Erythroblast (primary cell): ENCODE data around the gene HAVCR2.

Experiments used
- GATA1 ChIP-seq: IDR thresholded peaks from 2 replicates; pipeline ENCODE4 v1.6.1; 2011; ENCODE audit warnings: low read depth, mild to moderate bottlenecking, control low read depth, low read length, moderate library complexity
- POLR2A ChIP-seq: IDR thresholded peaks from 2 replicates; pipeline ENCODE4 v1.6.1; 2011; ENCODE audit warnings: mild to moderate bottlenecking, low read length

DNA sequence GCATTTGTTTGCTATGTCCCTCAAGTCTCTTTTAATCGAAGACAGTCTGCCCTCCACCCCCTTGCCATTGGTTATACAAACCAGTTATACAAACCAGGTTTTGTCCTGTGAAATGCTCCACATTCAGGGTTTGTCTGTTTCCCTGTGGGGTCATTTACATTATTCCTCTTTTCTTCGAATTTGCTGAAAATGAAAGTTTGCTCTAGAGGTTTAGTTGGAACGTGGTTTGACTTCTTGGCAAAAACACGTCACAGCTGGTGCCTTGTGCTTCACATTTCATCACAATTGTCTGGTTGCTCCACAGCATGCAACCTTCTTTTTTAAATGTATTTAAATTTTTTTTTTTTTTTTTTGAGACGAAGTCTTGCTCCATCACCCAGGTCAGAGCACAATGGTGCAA lies 4.2 kb upstream of the HAVCR2 start:
- TF ChIP-seq POLR2A: no peak
- no peak for TF ChIP-seq GATA1
